Measurements from ENCODE around the gene TMEM131. TPM values are rescaled to one million over a fixed set of nuclear protein-coding genes. Genes with fewer than 3 reads are reported as not detected.

Gene TMEM131
- total RNA-seq, 1 donor from 2014 or later: 36.4 TPM

DNA sequence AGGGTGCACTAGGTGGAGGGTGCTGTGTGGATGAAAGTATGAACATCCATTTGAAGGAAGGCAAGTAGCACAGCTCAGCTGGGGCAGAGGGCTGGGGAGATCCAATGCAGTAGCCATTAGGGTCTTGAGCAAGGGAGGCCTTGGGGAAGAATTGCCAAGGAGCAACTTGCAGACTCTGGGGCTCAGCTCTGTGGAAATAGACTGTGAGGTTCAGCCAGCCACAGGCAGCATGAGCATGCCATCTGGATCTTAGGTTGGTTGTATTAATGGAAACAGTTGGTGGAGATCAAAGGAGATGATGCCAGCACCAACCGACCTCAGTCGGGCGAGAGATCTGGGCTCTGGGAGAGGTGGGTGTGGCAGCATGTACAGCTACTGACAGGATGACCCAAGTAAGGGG, 276.8 kb downstream of the TMEM131 start:
- H3K27ac Mint-ChIP-seq (ENCODE audit: unreplicated experiment): no peak overlapping the region
- no peak for DNase-seq (ENCODE audit: extremely low spot score, unreplicated experiment)
- H3K9me3 Mint-ChIP-seq (ENCODE audit: unreplicated experiment): no peaks in the 10 kb centered on the region
- no peaks in the 10 kb centered on the region for H3K36me3 Mint-ChIP-seq (ENCODE audit: unreplicated experiment)
- H3K4me3 Mint-ChIP-seq (ENCODE audit: unreplicated experiment): no peak overlapping the region
- TF ChIP-seq, protein P1, sequence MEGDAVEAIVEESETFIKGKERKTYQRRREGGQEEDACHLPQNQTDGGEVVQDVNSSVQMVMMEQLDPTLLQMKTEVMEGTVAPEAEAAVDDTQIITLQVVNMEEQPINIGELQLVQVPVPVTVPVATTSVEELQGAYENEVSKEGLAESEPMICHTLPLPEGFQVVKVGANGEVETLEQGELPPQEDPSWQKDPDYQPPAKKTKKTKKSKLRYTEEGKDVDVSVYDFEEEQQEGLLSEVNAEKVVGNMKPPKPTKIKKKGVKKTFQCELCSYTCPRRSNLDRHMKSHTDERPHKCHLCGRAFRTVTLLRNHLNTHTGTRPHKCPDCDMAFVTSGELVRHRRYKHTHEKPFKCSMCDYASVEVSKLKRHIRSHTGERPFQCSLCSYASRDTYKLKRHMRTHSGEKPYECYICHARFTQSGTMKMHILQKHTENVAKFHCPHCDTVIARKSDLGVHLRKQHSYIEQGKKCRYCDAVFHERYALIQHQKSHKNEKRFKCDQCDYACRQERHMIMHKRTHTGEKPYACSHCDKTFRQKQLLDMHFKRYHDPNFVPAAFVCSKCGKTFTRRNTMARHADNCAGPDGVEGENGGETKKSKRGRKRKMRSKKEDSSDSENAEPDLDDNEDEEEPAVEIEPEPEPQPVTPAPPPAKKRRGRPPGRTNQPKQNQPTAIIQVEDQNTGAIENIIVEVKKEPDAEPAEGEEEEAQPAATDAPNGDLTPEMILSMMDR (IDR thresholded peaks at IDR 0.05): no peak
- H3K27me3 Mint-ChIP-seq (ENCODE audit: unreplicated experiment): peaks cover 7% of the 10 kb centered on the region
- H3K4me1 Mint-ChIP-seq (ENCODE audit: unreplicated experiment): no peaks in the 10 kb centered on the region

DNA sequence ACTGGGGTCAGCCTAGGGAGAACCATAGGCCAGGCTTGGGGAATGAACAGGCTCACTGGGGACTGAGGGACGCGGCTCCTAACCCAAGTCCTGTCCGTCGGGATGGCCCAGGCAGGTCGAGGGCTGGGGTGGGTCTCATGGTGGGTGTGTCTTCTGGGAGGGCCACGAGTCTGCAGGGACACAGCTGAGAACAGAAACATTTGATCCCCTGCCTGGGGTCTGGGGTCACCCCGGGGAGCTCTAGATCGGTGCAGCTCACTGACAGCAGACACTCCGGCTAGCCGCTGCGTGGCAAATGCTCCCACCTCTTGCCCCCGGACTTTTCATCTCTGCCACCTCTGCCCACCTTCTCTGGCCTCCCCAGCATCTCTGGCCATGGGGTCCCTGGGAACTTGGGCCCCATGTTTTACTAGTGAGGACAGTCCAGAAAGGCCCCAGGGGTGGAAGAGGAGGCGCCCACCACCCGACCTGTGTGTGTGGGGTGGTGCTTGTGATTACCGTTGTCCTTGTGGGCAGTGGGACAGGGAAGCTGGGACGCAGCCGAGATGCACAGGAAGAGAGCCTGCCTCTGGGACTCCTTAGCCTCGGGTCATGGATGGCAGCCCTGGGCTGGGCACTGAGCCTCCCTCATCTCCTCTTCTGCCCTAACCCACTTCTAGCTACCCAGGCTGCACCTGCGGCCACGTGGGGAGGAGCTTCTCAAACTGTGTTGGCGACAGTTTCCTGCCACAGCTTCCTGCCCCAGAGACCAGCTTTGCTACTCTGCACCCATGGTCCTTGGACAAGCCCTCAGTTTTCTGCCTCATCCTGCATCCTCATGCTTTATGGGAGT, 277.5 kb downstream of the TMEM131 start:
- no peak overlapping the region for H3K27ac Mint-ChIP-seq (ENCODE audit: unreplicated experiment)

DNA sequence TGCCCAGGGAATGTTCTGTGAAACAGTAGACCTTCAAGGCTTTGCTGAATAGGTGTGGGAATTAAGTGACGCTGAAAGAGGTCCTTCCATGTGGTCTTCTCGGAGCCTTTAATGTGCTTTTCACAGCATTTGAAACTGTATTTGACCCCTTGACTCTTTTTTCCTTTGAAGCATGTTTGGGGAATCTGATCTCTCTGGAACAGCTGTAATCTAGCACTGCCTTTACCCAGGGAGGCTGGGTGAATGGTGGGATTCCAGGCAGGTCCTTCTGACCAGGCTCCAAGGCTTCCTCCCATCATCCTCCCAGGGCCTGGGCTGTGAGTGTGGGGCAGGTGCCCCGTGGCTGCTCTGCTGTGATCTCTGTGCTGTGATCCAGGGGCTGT, 278.1 kb downstream of the TMEM131 start:
- Mint-ChIP-seq H3K36me3 (ENCODE audit: unreplicated experiment) (no peaks in the 10 kb centered on the region), H3K4me1 (ENCODE audit: unreplicated experiment) (no peaks in the 10 kb centered on the region), H3K27ac (ENCODE audit: unreplicated experiment) (no peak overlapping the region), H3K27me3 (ENCODE audit: unreplicated experiment) (peaks cover 7% of the 10 kb centered on the region), H3K9me3 (ENCODE audit: unreplicated experiment) (no peaks in the 10 kb centered on the region), H3K4me3 (ENCODE audit: unreplicated experiment) (no peak overlapping the region)
- DNase-seq (ENCODE audit: extremely low spot score, unreplicated experiment): no peak
- TF ChIP-seq, protein P1 (IDR thresholded peaks at IDR 0.05): no peak

More for the DNA sequence above, 277.5 kb downstream of the TMEM131 start:
- Mint-ChIP-seq H3K27me3 (ENCODE audit: unreplicated experiment) (peaks cover 7% of the 10 kb centered on the region), H3K9me3 (ENCODE audit: unreplicated experiment) (no peaks in the 10 kb centered on the region), H3K4me3 (ENCODE audit: unreplicated experiment) (no peak overlapping the region), H3K36me3 (ENCODE audit: unreplicated experiment) (no peaks in the 10 kb centered on the region), H3K4me1 (ENCODE audit: unreplicated experiment) (no peaks in the 10 kb centered on the region)
- TF ChIP-seq, protein P1 (IDR thresholded peaks at IDR 0.05): no peak
- no peak for DNase-seq (ENCODE audit: extremely low spot score, unreplicated experiment)

DNA sequence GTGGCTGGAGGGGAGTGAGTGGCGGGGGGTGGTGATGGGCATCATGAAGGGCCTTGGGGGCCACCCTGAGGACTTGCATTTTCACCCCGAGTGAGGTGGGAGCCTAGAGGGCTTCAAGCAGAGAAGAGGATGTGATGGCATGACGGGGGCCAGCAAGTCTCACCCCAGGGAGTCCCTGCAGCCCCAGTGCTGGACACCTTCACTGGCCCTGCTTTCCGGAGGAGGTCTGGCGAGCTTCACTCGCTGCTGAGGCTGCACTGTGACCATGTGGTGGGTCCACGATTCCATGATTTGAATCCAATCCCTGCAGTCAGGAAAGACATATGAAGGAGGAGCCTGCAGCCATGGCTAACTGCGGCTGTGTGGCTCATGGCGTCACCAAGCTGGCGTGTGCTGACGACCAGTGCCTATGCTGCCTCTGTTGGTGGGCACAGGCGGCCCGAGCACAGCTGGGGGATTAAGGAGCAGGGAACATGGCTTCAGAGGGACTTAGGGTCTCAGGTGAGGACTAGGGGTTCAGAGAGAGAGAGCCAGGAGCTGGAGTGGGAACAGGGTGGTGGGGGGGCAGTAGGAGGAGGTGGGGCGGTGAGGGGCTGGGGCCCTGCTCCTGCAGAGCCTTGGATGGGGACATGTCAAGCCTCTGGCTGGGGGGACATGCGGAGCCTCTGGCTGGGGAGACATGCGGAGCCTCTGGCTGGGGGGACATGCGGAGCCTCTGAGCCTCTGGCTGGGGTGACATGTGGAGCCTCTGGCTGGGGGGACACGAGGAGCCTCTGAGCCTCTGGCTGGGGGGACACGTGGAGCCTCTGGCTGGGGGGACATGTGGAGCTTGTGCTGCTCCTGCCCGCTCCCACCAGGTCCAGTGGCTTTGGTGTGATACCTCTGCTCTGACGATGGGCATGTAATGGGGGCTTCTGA, 278.8 kb downstream of the TMEM131 start:
- Mint-ChIP-seq H3K4me1 (ENCODE audit: unreplicated experiment) (no peaks in the 10 kb centered on the region), H3K27me3 (ENCODE audit: unreplicated experiment) (peaks cover 7% of the 10 kb centered on the region), H3K9me3 (ENCODE audit: unreplicated experiment) (no peaks in the 10 kb centered on the region), H3K4me3 (ENCODE audit: unreplicated experiment) (no peak overlapping the region), H3K36me3 (ENCODE audit: unreplicated experiment) (no peaks in the 10 kb centered on the region), H3K27ac (ENCODE audit: unreplicated experiment) (no peak overlapping the region)
- TF ChIP-seq, protein P1 (IDR thresholded peaks at IDR 0.05): no peak
- DNase-seq (ENCODE audit: extremely low spot score, unreplicated experiment): no peak

Data from osteocyte (in vitro differentiated cells).